ENCODE results near the gene SMC5.

DNA sequence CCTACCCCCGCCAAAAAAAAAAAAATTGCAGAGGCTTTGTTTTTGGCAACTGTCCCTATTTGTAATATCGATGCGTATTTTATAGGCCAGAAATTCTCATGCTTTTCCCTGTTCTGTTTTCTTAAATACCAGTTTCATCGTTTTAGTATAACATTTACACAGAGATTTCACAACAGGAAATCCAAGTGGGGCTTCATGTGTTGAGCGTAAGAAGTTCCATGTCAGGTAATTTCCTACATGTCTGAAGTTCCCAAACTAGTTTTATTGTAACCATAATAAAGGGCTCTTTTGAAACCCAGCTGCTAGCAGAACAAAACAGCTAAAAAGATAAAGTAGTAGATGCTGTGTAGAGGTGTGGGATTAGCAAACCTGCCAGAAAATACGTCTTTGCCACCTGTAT, 4.2 kb downstream of the SMC5 start:
- TF ChIP-seq POLR2A (IDR thresholded peaks at IDR 0.05; ENCODE audit: low read depth, low read length), result no peak
- TF ChIP-seq POLR2AphosphoS5 (IDR thresholded peaks at IDR 0.05; ENCODE audit: low read depth, low read length), result no peak
- TF ChIP-seq TAF1 (IDR thresholded peaks at IDR 0.05; ENCODE audit: borderline replicate concordance, low read depth, low read length), result no peak

Data from GM12892 (cell line).